ENCODE measurements around the gene DYRK1A. TPM values are rescaled to one million over a fixed set of nuclear protein-coding genes. Genes with fewer than 3 reads are reported as not detected.
A peak's percentile ranks its signal among the peaks of the same experiment; 100 is the strongest.
"Not testable (repeated sequence)": the region's sequence is repeated elsewhere in the genome, so short reads cannot be mapped to it uniquely, and the experiment has no call there.

The DYRK1A gene
- total RNA-seq, 1 experiment from 2014 or later: 35.8 TPM

DNA sequence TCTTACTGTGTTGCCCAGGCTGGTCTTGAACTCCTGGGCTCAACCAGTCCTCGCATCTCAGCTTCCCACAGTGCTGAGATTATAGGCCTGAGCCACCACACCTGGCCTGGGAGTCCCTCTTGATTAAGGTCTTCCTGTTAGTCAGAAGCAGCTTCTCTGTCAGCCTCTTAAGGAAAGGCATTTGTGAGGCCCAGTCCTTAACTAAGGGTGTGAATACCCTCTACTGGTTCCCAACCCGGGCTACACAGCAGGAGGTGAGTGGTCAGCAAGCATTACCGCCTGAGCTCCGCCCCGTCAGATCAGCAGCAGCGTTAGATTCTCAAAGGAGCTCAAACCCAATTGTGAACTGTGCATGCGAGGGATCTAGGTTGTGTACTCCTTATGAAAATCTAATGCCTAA lies 117.2 kb downstream of the DYRK1A start:
- DNase-seq (ENCODE audit: low spot score): no peak

- DNase-seq (ENCODE audit: low spot score): no peak
Measured at GRCh38 chr21:37484535-37485474, 118.2 kb downstream of the DYRK1A start.

- no peak for DNase-seq (ENCODE audit: low spot score)
Measured at GRCh38 chr21:37489553-37489952, 123.0 kb downstream of the DYRK1A start.

- DNase-seq (ENCODE audit: low spot score): no peak
Measured at GRCh38 chr21:37490084-37490483, 123.5 kb downstream of the DYRK1A start.

- peak; percentile 9 for DNase-seq (ENCODE audit: low spot score)
Measured at GRCh38 chr21:37496972-37497371, 130.4 kb downstream of the DYRK1A start.

DNA sequence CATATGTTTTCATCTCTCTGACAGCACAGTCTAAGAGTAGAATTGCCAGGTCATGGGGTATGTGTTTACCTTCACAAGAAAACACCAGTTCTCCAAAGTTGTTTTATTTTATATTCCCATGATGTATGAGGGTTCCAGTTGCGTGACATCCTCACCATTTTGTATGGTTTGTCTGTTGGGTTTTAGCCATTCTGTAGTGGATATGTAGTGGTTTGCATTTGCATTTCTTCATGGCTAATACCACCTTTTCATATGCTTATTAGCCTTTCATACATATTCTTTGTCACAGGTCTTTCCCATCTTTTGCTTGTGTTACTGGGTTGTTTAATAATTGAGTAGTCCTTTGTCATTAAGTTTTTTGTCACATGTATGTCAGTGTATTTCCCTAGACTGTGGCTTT lies 132.1 kb downstream of the DYRK1A start:
- no peak for DNase-seq (ENCODE audit: low spot score)

- no peak for DNase-seq (ENCODE audit: low spot score)
Measured at GRCh38 chr21:37502947-37503346, 136.4 kb downstream of the DYRK1A start.

GRCh38 chr21:37503848-37504467 lies 137.4 kb downstream of the DYRK1A start:
- DNase-seq (ENCODE audit: low spot score): no peak

DNA sequence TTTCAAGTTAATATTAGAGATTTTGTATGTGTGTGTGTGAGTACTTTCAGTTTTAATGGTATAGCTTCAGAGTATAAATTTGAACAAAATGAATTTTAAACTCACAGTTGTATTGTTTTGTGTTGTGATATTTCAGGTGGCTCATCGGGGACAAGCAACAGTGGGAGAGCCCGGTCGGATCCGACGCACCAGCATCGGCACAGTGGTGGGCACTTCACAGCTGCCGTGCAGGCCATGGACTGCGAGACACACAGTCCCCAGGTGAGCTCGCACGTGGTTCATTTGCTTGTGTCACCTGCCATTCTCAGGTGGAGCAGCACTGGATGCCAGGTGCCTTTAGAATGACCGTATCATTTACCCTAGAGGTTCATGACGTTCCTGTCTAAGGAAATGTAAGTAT lies 139.4 kb downstream of the DYRK1A start:
- no peak for DNase-seq (ENCODE audit: low spot score)

- DNase-seq (ENCODE audit: low spot score): no peak
Measured at GRCh38 chr21:37507716-37508115, 141.1 kb downstream of the DYRK1A start.

- DNase-seq (ENCODE audit: low spot score): no peak
Measured at GRCh38 chr21:37508341-37508740, 141.8 kb downstream of the DYRK1A start.

DNA sequence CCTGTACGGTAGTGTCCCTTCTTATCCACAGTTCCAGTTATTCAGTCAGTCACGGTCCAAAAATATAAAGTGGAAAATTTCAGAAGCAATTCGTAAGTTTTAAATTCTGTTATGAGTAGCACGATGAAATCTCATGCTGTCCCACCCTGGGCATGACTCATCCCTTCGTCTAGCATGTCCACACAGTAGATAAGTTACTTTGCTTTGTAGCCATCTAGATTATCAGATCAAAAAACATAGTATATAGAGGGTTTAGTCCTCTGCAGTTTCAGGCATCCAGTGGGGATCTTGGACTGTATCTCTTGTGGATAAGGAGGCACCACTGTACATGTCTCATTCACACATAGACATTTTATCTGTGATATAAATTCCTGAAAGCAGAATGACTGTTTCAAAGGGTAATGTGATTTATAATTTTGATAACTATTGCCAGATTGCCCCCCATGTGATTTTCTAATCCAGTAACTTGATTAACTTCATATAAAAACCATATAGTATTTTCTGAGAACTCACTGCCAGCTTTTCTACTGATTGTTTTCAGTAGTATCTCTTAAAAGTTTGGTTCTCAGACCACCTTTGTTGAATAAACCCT lies 143.3 kb downstream of the DYRK1A start:
- peak; percentile 16 for DNase-seq (ENCODE audit: low spot score)

DNA sequence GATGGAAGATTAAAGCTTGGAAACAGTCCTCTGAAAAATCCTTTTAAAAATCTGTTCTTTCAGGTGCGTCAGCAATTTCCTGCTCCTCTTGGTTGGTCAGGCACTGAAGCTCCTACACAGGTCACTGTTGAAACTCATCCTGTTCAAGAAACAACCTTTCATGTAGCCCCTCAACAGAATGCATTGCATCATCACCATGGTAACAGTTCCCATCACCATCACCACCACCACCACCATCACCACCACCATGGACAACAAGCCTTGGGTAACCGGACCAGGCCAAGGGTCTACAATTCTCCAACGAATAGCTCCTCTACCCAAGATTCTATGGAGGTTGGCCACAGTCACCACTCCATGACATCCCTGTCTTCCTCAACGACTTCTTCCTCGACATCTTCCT lies 145.3 kb downstream of the DYRK1A start:
- no peak for DNase-seq (ENCODE audit: low spot score)

- DNase-seq (ENCODE audit: low spot score): no peak
Measured at GRCh38 chr21:37513383-37513782, 146.8 kb downstream of the DYRK1A start.

GRCh38 chr21:37514038-37514667 lies 147.6 kb downstream of the DYRK1A start:
- no peak for DNase-seq (ENCODE audit: low spot score)

GRCh38 chr21:37516998-37517397 lies 150.4 kb downstream of the DYRK1A start:
- no peak for DNase-seq (ENCODE audit: low spot score)

DNA sequence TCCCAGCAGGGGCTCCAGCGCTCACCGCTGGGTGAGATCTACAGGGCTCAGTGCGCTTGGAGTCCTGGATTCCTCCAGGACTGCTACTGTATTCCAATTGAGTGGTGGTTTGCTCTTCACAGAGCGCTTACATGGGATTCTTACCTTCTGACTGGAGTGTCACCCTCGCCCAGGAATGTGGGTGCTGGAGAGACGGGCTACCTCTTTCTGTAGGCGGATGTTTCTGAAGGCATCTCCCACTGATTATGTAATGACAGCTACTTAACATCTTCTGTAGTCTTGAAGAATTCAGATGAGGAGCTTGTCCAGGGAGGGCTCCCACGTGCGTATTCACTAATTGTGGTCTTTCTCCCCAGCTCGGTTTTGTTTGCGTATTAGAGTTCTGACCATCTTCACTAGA lies 154.2 kb downstream of the DYRK1A start:
- no peak for DNase-seq (ENCODE audit: low spot score)

DNA sequence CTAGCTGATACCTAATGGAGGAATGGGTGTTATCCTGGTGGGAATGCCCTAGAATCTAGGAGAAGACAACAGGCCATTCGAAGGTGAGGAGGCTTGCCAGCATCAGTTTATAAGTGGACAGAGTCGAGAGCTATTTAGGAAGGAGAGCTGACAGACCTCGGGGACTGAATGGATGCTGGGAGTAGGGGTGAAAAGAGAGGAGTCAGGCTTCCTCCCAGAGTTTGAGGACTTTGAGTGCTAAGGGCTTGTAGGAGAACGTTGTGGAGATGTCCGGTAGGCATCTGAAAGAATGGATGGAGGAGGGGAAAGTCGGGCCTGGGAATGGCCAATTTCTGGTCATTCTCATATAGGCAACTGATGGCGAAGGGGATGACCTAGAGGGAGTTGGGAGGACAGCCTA lies 155.1 kb downstream of the DYRK1A start:
- DNase-seq (ENCODE audit: low spot score): no peak

DNA sequence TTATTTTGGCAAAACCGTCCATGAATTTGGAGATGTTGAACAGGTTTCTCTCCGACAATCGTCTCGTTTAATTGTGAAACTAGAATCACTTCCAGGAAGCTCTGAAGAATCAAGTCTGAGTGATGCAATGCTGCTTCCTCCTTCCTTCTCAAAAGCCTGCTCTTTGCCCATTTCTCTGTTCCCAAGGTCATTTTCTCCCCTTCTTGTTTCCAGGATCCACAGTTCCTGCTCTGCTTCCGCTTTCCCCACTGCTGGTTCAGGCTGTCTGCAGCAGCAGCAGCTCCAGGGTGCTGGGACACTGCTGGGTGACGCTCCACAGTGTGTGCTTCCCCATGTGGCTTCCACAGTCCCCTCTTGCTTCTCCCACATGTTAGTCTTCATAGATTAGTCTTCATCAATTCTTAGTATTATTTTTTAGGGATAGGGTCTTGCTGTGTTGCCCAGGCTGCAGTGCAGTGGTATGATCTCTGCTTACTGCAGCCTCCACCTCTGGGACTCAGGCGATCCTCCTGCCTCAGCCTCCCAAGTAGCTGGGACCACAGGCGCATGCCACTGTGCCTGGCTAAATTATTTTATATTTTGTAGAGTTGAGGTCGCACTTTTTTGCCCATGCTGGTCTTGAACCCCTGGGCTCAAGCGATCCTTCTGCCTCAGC lies 156.2 kb downstream of the DYRK1A start:
- DNase-seq (ENCODE audit: low spot score): no peak

DNA sequence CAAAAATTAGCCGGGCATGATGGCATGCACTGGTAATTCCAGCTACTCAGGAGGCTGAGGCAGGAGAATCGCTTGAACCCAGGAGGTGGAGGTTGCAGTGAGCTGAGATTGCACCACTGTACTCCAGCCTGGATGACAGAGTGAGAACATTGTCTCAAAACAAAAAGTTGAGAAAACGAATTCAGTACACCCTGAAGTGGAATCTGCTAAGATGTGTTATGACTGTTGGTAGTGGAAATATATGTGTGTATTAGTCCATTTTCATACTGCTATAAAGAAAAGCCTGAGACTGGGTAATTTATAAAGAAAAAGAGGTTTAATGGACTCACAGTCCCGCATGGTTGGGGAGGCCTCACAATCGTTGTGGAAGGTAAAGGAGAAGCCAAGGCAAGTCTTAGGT lies 158.4 kb downstream of the DYRK1A start:
- DNase-seq (ENCODE audit: low spot score): not testable (repeated sequence)

DNA sequence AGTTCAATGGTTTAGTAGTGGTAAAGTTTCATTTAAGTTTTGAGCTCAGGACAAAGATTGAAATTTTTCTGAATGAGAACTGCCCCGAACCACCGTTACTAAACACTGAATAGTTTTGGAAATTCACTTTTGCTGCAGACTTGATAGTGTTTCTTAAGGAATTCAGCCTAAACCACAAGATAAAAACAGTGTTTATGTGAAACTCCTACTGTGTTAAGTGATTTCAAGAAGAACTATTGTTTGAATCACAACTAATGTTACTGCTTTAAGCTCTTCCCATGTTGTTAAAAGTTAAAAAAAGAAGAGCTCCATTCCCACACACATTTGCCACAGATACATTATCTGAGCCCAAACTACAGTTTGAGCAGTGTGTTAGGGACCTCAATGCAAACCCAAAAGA lies 159.2 kb downstream of the DYRK1A start:
- no peak for DNase-seq (ENCODE audit: low spot score)

- no peak for DNase-seq (ENCODE audit: low spot score)
Measured at GRCh38 chr21:37527103-37527502, 160.5 kb downstream of the DYRK1A start.

Measured in HT-29 (cell line).